Measurements from ENCODE around the gene AKAP5. TPM values are rescaled to one million over a fixed set of nuclear protein-coding genes. Genes with fewer than 3 reads are reported as not detected.

The AKAP5 gene
- total and polyA plus RNA-seq, 2 of the 13 experiments (the other 11 are each of a cell fraction or from before 2014, with no cell fraction given), result 0.18 to 1.5 TPM

DNA sequence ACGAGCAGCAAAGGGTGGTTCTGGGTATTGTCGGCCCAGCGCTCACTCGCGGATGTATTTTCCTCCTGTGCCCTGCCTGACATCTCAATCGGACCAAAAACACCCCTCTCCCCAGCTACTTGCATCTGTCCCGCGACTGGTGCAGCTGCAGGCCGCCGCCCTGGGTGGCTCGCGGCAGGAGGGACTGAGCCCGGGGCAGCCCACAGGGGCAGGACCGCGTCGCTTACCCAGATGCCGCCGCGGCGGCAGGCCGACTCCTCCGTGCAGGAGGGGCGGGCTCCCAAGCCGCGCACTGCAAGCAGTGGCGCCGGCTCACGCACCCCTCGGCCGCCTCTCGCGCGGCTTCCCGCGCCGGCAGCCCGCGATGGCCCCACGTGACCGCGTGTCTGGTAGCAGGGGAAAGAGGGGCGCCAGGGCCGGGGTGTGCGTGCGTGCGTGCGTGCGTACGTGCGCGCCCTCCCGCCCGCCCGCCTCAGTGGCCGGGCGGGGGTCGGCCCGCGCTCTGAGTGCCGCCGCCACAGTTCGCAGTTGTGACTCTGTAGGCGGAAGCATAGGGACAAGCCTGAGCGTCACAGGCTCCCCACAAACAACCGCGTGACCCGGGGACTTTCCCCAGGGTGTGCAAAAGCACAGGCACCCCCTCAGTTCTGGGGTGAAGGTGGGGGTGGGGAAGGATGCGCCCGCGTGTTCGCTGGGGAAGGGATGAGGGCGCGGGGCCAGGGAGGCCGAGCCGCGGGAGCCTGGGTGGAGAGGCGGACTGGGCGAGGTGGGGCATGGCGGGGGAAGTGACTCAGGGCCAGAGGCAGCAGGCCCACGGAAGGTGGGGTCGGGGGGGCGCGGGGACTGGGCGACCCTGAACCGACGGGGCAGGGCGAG is 38.4 kb downstream of the AKAP5 start, which contains the start of gene ZBTB25 (continued):
- TF ChIP-seq ZNF382 (CRISPR knock-in tag; IDR thresholded peaks at IDR 0.05; ENCODE audit: borderline replicate concordance) (no peak), PRPF4 (IDR thresholded peaks at IDR 0.05; ENCODE audit: low read depth, low read length, poor library complexity, severe bottlenecking) (no peak), ZNF446 (CRISPR knock-in tag; IDR thresholded peaks at IDR 0.05) (no peak), ZC3H4 (CRISPR knock-in tag; IDR thresholded peaks at IDR 0.05; ENCODE audit: borderline replicate concordance) (peak; percentile 93; the same call in 1 of the 2 replicates), NCOA1 (CRISPR knock-in tag; IDR thresholded peaks at IDR 0.05) (peak; percentile 78), RBM22 (optimal IDR thresholded peaks at IDR 0.05; ENCODE audit: low read length) (peak; percentile 51), REPIN1 (CRISPR knock-in tag; IDR thresholded peaks at IDR 0.05; ENCODE audit: borderline replicate concordance, low read depth) (peak; percentile 65; the same call in 1 of the 2 replicates), RBAK (CRISPR knock-in tag; IDR thresholded peaks at IDR 0.05) (no peak)
- TF ChIP-seq, protein P1, sequence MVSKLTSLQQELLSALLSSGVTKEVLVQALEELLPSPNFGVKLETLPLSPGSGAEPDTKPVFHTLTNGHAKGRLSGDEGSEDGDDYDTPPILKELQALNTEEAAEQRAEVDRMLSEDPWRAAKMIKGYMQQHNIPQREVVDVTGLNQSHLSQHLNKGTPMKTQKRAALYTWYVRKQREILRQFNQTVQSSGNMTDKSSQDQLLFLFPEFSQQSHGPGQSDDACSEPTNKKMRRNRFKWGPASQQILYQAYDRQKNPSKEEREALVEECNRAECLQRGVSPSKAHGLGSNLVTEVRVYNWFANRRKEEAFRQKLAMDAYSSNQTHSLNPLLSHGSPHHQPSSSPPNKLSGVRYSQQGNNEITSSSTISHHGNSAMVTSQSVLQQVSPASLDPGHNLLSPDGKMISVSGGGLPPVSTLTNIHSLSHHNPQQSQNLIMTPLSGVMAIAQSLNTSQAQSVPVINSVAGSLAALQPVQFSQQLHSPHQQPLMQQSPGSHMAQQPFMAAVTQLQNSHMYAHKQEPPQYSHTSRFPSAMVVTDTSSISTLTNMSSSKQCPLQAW (CRISPR knock-in tag; IDR thresholded peaks at IDR 0.05), result no peak; the same call in 1 of the 2 replicates
- TF ChIP-seq, protein P2, sequence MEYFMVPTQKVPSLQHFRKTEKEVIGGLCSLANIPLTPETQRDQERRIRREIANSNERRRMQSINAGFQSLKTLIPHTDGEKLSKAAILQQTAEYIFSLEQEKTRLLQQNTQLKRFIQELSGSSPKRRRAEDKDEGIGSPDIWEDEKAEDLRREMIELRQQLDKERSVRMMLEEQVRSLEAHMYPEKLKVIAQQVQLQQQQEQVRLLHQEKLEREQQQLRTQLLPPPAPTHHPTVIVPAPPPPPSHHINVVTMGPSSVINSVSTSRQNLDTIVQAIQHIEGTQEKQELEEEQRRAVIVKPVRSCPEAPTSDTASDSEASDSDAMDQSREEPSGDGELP (IDR thresholded peaks at IDR 0.05; ENCODE audit: borderline replicate concordance, low read depth), result no peak
- TF ChIP-seq, protein P3, sequence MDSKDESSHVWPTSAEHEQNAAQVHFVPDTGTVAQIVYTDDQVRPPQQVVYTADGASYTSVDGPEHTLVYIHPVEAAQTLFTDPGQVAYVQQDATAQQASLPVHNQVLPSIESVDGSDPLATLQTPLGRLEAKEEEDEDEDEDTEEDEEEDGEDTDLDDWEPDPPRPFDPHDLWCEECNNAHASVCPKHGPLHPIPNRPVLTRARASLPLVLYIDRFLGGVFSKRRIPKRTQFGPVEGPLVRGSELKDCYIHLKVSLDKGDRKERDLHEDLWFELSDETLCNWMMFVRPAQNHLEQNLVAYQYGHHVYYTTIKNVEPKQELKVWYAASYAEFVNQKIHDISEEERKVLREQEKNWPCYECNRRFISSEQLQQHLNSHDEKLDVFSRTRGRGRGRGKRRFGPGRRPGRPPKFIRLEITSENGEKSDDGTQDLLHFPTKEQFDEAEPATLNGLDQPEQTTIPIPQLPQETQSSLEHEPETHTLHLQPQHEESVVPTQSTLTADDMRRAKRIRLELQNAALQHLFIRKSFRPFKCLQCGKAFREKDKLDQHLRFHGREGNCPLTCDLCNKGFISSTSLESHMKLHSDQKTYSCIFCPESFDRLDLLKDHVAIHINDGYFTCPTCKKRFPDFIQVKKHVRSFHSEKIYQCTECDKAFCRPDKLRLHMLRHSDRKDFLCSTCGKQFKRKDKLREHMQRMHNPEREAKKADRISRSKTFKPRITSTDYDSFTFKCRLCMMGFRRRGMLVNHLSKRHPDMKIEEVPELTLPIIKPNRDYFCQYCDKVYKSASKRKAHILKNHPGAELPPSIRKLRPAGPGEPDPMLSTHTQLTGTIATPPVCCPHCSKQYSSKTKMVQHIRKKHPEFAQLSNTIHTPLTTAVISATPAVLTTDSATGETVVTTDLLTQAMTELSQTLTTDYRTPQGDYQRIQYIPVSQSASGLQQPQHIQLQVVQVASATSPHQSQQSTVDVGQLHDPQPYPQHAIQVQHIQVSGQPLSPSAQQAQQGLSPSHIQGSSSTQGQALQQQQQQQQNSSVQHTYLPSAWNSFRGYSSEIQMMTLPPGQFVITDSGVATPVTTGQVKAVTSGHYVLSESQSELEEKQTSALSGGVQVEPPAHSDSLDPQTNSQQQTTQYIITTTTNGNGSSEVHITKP (CRISPR knock-in tag; IDR thresholded peaks at IDR 0.05; ENCODE audit: low read depth), result no peak
- TF ChIP-seq, protein P4, sequence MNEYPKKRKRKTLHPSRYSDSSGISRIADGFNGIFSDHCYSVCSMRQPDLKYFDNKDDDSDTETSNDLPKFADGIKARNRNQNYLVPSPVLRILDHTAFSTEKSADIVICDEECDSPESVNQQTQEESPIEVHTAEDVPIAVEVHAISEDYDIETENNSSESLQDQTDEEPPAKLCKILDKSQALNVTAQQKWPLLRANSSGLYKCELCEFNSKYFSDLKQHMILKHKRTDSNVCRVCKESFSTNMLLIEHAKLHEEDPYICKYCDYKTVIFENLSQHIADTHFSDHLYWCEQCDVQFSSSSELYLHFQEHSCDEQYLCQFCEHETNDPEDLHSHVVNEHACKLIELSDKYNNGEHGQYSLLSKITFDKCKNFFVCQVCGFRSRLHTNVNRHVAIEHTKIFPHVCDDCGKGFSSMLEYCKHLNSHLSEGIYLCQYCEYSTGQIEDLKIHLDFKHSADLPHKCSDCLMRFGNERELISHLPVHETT (CRISPR knock-in tag; conservative IDR thresholded peaks at IDR 0.05), result no peak; the same call in 1 of the 2 replicates
- TF ChIP-seq, protein P5, sequence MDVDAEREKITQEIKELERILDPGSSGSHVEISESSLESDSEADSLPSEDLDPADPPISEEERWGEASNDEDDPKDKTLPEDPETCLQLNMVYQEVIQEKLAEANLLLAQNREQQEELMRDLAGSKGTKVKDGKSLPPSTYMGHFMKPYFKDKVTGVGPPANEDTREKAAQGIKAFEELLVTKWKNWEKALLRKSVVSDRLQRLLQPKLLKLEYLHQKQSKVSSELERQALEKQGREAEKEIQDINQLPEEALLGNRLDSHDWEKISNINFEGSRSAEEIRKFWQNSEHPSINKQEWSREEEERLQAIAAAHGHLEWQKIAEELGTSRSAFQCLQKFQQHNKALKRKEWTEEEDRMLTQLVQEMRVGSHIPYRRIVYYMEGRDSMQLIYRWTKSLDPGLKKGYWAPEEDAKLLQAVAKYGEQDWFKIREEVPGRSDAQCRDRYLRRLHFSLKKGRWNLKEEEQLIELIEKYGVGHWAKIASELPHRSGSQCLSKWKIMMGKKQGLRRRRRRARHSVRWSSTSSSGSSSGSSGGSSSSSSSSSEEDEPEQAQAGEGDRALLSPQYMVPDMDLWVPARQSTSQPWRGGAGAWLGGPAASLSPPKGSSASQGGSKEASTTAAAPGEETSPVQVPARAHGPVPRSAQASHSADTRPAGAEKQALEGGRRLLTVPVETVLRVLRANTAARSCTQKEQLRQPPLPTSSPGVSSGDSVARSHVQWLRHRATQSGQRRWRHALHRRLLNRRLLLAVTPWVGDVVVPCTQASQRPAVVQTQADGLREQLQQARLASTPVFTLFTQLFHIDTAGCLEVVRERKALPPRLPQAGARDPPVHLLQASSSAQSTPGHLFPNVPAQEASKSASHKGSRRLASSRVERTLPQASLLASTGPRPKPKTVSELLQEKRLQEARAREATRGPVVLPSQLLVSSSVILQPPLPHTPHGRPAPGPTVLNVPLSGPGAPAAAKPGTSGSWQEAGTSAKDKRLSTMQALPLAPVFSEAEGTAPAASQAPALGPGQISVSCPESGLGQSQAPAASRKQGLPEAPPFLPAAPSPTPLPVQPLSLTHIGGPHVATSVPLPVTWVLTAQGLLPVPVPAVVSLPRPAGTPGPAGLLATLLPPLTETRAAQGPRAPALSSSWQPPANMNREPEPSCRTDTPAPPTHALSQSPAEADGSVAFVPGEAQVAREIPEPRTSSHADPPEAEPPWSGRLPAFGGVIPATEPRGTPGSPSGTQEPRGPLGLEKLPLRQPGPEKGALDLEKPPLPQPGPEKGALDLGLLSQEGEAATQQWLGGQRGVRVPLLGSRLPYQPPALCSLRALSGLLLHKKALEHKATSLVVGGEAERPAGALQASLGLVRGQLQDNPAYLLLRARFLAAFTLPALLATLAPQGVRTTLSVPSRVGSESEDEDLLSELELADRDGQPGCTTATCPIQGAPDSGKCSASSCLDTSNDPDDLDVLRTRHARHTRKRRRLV (CRISPR knock-in tag; IDR thresholded peaks at IDR 0.05), result no peak

Measured in HepG2 (cell line).